ENCODE measurements around the gene UCHL1. TPM values are rescaled to one million over a fixed set of nuclear protein-coding genes. Genes with fewer than 3 reads are reported as not detected.

The UCHL1 gene
- total RNA-seq = 898 and 913 TPM in 2 replicates

DNA sequence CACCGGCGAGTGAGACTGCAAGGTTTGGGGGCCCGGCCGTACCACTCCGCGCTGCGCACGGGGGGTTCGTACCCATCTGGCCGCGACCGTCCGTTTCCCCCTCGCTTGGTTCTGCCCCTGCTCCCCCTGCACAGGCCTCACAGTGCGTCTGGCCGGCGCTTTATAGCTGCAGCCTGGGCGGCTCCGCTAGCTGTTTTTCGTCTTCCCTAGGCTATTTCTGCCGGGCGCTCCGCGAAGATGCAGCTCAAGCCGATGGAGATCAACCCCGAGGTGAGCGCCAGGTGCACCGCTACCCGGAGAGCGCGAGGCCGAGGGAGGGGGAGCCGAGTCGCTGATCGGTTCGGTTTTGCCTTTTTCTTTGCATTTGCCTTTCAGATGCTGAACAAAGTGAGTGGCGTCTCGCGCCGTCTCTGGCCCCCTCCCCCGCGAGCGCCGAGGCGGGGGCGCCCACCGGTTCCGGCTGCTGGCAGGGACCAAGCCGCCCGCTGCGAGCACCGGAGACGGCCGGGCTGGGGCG, at the start of gene UCHL1:
TSS of gene UCHL1 (plus strand) at position 189 of the 517 bp plus-strand sequence. CDS start at position 238, 49 bp downstream.

DNA sequence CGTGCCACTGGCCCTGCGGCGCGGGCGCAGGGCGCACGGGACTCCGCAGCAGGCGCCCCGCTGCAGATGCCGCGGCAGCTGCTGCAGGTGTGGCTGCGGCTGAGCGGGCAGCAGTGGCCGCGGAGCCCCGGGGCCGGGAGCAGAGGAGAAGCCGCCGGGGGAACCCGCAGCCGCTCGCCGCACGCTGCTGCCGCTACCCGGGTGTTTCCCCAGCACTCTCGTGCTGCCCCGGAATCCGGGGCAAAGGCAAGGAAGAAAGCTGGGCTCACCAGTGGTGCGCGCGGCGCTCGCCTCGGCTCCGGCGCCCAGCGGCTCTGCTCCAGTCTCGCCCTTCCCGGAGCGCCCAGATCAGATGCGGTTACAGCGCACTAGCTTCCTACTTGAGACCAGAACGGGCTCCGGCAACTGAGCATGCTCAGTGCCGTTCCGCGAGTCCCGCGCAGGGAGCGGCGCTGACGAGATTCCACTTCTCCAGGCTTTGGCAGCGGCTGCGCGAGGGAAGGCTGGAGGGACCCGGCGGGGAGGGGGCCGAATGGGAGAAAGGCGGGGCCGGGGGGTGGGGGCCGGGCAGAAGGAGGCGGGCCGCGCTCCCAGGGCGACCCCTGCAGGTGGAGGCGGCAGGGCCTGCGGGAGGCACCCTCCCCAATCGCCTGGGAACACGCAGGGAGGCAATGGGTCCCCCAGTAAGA, 42.4 kb upstream of the UCHL1 start, which contains the start of gene APBB2:
TSS of gene APBB2 (minus strand) at position 407 of the 689 bp plus-strand sequence. CDS start 181,288 bp downstream, outside the sequence.

Other genes starting within 250 kb of the UCHL1 start
- 45.9 and 47.4 TPM in 2 replicates for gene APBB2, start 42.4 kb upstream of the UCHL1 start, total RNA-seq